GM19240 (cell line): ENCODE data around the gene DAPK2.

ENCODE experiments used
- DNase-seq: peaks from one replicate; pipeline ENCODE4 v3.0.0; 2011; ENCODE audit warnings: low spot score; ENCODE audit not compliant: insufficient read length

The DAPK2 gene

DNA sequence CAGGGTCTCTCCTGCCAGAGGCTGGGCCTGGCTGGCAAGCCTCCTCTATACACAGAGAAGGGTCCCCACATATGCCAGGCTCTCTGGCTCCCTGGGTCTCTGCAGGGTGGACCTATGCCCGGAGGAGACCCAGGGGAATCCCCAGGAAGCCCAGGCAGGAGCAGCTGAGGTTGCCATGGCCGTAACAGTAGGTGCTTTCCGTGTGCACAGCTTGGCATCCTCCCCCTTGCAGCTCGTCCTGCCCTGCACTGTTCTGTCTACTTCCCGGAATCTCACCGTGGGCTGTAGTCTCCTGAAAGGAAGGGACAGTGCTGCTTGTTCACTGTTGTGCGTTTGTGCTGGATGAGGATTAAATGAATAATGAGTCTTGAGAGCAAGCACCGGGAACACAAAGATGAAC, 47.8 kb downstream of the DAPK2 start:
- DNase-seq: no peak

DNA sequence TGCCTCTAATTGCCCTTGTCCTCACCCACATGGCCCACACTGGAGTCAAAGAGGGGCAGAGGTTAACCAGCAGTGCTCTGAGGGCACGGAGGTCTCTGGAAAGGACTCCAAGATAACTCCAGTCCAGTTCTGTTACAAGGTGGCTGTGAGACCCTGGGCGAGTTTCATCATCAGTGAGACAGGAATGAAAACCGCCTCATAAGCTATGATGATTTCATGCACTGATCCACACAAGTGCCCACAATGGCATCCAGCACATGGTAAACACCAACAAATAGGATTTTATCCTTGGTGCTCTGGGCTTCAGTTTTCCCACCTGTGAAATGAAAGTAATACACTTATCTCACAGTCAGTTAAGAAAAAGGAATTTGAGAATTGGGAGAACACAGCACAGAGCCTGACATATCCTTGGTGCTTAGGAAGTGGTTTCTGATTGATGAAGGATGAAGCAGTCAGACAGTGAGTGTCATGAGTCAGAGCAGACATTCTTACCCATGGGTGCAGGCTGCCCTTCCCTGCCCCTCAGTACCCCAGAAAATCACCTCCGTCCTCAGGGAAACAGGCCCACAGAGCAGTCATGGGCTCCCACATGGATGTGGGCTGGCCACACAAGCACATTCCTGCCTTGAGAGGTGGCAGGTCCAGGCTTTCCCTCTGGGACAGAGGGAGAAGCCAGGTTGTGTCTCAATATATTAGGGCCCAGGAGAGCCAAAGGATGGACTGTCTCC, 48.4 kb downstream of the DAPK2 start:
- no peak for DNase-seq

DNA sequence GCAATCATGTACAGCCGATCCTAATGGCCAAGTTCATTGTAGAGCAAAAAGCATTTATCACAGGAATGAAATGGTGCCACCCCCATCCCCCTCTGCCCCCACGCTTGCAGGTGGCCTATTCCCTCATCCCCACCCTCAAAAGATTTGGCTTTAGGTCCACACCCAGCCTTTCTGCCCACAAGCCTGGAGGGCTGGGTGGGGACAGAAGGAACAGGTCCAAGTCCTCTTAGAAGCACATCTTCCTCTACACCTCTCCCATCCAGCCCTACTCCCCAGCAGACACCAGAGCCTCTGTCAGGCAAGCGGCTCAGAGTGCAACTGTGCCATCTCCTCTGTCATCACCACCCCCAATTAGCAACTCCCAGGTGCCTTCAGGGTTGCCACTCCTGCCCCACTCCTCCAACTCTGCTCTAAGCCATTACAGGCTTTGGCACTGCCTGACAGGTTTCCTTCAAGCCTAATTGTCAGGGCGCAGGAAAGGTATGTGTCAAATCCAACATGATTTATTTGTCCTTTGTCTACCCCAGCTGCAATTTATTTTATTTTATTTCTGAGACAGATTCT, 49.4 kb downstream of the DAPK2 start:
- DNase-seq: no peak

DNA sequence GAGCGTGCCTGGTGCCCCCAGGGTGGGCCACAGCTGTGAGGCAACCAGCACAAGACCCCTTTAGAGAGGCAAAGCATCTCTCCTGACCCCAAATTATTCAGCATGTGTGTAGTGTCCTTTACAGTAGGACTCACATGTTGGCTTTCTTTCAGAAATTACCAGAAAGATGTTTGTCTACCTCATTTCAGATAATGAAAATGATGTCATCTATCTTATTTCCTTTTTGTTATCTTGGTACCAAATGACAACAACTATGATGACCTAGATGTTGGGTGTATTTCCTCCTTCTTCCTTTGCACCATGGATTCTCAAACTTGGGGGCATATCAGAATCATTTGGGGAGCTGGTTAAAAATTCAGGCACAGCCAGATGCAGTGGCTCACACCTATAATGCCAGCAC, 50.5 kb downstream of the DAPK2 start:
- no peak for DNase-seq

DNA sequence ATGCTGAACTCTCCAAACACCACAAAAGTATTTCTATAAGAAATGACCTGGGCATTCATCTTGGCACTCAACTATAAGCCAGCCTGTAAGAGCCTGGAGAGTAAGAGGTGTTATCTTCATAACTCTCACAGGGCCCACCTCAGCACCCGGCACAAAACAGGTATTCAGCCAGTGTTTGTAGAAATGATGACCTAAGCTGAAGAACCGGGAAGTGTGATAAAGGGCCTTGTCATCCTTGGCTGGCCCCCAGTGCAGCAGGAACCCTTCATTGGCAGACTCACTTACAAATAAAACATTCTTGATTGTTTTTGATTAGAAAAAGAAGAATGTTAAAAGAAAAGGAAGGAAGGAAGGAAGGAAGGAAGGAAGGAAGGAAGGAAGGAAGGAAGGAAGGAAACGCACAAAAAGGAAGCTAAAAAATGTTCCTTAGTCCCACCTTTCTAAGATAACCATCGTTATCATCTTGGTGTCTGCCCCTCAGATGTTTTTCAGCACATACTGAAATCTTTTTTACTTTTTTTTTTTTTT, 52.1 kb downstream of the DAPK2 start:
- DNase-seq: no peak

DNA sequence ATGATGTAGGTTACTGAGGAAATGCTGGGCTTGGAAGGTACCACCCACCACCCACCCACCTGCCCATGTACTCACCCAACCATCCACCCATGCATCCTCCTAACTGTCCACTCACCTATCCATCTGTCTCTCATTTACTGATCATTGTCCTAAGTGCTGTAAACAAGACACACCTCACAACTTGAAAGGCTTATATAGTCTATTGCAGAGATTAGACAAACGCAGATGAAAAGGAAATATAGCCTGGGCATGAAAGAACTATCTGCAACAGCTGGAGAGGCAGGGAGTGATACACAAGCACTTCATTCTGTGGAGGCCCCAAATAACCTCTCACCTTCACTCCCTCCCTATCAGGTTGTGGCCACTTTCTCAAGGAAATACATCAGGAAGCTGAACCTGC, 54.0 kb downstream of the DAPK2 start:
- no peak for DNase-seq

DNA sequence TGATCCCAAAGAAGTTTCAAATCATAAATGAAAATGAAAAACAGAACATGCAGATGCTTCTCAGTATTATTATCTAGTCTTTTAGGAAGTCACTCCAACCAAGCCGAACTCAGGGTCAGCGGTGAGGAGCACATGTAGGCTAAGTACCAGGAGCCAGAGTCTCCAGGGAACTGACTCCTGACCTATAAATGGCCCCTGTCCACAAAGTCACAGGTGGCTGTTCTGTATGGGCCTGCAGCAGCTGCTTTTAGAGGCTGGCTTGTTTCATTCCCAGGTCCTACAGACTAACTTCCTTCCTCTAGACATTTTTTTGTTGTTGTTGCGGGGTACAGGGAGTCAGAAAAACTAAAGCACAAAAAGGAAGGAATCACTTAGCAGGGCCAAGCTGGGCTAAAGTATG, 54.6 kb downstream of the DAPK2 start:
- no peak for DNase-seq

DNA sequence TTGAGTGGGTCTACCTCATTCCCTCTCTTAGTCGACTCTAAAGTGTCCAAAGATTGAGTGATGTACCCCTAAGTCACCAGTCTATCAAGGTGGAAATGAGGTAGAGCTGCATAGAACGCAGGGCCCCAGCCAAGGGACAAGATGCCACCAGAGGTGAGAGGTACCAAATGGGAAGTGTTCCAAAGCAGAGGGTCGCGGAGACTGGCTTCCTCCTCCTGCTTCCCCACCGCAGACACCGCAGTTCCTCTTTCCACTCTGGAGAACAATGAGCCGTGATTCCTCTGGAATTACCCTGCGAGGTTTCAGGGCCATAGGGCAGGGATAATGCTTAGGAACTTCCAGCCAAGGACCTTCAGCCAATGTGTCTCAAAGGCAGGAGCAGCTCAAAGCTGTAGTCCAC, 55.8 kb downstream of the DAPK2 start:
- no peak for DNase-seq

DNA sequence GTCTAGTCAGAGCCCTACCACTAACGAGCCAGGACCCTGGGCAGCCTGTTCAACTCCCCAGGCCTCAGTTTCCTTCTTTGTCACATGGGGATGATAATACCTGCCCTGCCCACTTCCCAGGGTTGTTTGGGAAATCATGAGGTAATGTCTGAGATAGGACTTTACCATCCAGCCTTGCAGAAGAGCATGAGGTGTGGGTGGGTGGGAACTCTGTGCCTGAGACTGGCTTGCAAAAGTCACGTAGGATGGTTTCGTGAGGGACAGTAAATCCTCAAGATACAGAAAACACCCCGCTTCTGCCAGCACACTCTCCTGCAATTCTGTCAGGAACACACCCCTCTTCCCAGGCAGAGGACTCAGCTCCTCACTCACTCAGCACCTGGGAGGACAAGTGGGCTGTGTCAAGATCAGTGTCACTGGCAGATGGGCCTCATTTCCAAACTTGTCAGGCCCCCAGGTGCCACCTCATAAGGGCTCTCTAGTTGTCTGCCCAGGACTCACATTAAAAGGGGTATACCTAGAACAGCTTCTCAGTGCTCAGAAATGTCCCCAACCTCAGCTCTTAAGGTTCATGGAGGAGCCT, 58.4 kb downstream of the DAPK2 start:
- DNase-seq: no peak

DNA sequence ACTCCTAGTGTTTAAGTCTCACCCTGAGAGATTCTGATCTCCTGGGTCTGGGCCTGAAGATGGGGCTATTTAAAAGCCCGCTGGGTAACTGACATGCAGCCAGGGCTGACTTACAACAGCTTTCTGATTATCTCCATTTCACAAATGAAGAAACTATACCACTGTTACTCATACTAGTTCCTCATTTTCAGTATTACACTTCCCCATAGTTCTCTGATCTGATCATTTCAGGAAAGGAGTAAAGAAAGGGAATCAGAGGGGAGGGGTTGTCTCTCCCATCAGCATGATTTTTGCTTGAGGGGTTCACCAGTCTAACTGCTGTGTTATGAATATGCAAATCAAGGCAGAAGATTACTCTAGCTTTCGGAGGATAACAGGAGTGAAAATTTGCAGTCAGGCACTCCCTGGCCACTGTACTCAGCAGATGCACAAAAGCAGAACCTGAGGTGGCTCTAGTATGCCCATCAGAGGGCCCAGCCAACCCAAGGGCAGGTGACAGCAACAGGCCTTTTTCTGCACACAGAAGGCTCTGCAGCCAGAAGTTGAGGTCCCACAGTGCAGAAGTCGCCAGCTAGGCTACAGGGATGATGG, 59.4 kb downstream of the DAPK2 start:
- DNase-seq: no peak

DNA sequence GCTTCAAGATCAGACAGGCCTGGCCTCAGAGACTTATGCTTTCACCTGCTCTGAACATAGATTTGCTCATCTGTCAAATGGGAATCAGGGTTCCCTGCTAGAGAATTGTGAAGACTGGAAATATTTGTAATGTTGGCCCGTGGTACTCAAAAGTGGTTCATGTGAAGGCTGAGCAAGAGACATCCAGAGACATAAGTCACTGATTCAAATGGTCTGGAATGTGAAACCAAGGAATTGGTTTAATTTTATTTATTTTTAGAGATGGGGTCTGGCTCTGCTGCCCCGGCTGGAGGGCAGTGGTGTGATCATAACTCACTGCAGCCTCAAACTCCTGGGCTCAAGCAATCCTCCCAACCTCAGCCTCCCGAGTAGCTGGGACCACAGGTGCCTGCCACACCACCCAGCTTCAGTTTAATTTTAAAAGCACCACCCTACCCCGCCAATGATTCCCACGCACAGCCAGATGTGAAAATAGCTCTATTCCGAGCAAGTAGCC, 60.1 kb downstream of the DAPK2 start:
- no peak for DNase-seq

DNA sequence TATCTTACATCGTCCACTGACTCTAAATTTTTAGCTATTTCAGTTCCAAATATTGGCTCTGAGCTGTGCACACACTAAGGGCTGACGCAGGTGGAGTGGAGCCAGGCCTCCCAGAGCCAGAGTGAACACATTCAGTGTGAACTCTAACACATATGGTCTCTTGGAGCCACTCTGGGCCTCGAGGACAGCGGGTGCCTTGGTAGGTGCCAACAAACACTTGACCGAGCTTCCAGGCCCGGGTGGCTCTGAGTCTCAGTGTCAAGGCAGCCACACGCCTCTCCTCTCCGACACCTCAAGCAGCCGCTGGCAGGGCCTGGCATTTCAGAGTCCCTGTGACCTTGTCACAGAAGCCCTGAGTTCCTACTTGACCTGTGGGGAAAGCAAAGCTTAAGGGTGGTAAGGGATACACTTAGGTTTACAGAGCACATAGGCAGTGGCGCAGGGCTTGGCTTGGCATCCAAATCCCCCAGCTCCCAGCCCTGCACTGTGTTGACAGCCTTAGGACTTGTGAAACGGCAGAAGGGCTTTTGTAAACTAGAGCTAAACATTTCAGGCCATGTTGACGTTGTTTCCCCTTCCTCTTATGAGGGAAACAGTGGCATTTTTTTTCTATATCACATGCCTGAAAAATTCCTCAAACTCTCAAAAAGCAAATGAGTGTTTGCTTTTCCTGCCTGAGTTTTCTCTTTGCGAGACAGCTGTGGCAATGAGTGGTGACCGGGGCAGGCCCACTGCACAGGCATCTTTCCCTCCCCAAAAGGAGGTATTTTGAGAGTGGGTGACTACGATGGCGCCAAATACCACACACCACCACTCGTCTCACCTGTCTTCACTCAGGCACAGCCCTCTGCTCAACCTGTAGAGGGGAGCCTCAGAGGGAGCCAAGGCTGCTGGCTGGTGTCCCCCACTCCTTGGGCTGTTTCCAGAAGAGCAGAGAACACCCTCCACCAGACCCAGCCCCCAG, 60.8 kb downstream of the DAPK2 start:
- DNase-seq: no peak

DNA sequence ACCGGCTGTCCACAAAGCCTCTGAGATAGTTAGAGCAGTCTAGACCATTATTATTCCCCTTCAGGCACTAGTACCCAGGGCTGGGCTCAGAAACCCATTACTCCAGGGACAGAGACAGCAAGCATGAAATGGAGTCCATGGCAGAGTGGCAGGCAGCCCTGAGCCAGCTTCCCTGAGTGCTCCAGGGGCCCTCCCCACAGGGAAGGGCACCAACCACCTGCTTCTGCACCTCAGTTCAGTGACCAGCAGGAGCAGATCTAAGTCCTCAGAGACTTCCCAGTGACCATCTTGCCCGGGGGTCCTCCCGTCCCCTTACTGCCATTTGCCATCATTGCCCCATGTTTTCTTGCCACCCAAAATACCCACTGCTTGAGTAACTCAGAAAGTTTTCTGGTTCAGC, 62.0 kb downstream of the DAPK2 start:
- no peak for DNase-seq

DNA sequence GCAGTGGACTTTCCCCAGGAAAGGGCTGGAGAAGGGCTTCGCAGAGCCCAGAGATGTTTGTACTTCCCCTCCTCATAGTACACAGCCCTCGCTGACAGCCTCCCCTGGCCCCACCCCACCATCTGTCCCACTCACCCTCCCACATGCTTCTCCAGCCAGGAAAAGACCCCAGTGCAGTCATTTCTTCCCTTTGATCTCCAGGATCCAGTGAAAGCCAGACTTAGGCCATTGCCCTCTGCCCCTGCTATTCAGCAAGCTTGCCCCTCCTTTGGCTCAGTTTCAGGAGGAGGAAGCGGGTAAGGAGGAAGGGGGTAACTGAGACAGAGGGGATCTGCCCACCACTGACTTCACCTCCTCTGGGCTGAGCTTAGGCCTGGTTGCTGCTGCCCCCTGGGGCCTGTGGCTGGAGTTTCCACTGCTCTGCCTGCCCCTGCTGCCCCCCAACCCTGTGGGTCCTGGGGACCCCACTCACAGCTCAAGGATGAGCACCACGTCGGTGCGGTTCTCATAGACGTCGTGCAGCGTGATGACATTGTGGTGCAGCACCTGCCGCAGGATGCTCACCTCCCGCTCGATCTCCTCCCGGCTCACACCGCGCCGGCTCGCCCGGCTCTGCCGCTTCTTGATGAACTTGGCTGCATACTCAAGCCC, 63.1 kb downstream of the DAPK2 start:
- DNase-seq: no peak

DNA sequence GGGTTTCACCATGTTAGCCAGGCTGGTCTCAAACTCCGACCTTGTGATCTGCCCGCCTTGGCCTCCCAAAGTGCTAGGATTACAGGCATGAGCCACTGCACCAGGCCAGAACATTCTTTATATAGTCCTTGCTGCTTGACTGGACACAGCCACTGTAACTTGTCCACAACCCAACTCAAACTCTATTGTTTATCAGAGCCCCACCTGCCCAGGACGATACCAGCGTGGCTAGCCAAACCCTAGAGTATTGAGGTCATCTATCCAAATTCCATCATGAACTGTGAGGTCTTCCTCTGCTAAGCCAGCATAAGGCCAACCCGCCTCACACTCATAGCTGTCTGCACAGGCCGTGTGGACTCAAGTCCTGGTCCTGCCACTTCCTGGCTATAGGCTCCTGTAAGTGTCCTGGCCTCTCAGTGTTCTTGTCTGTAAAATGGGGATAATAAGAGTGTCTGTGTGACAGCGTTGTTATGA, 63.9 kb downstream of the DAPK2 start:
- DNase-seq: no peak

DNA sequence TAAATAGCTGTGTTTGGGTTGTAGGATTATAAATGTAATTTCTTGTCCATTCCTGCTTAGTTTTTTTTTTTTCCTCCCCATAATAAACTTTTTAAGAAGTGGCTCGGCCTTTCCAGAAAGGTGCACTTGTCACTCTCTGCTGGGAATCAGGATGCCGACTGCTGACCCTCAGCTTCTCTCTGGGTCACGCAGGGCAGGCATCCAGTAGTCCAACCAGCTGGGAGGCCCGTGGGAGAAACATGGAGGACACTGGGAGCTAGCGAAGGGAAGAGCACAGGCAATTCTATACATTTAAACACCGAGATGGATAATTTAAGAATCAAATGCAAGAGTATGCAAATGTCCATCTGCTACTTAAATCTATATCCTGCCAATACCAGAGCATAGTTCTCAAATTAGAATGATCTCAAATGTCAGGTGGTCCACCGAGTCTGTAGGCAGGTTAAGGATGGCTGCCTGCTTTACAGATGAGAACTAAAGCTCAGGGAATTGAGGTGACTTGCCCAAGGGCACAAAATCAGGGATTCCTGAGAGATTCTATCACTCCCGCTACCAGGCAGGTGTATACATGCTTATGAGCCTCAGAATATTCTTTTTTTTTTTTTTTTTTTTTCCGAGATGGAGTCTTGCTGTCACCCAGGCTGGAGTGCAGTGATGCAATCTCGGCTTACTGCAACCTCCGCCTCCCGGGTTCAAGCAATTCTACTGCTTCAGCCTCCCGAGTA, 64.5 kb downstream of the DAPK2 start:
- no peak for DNase-seq

DNA sequence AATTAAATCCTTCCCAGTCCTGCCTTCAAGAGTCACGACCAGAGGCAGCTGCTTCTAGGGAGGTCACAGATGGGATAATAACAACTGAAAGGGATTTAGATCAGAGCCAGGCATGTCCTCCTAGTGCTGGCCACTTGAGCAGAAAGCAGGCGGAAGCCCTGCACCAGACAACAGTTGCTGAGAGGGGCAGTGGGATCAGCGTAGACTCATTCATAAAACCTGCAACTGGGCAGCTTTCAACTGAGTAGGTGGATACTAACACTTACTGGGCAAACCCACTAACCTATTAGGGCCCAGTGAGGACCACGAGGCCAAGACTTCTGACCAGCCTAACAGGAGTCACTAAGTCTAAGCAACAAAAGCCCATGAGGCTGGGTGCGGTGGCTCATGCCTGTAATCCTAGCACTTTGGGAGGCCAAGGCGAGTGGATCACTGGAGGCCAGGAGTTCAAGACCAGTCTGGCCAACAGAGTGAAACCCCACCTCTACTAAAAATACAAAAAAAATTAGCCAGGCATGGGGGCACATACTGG, 67.0 kb downstream of the DAPK2 start:
- DNase-seq: no peak

DNA sequence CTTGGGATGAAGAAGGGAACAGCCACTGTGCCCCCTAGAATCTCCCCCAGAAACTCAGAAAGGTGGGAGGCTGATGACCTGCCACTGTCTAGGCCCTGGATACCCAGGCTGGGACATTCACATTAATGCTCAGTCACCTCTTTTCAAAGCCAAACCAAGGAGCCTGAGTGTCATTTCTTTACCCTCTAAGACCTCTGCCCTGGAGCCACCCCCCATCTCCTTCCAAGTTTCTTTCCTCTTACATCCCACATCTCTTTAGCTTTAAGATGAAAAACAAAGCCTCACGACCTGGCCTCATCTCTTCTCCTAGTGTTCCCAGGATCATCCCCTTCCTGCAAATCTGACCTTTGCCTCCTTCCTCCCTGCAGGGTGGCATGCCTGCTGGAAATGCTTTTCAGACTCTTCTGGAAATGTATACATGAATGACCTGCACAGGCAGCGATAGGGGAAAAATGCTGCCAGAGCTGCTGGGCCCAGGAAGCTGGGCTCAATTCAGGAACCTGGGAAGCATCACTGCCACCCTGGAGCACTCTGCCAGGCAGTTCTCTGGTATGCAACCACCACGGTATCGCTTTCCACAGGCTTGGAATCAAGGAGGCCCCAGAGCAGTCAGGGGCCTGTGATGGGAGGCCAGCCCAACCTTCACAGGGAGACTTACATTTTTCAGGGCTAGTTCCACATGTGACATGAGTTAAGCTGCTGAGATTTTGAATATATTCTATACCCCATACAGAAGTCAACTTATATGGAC, 67.6 kb downstream of the DAPK2 start:
- no peak for DNase-seq

DNA sequence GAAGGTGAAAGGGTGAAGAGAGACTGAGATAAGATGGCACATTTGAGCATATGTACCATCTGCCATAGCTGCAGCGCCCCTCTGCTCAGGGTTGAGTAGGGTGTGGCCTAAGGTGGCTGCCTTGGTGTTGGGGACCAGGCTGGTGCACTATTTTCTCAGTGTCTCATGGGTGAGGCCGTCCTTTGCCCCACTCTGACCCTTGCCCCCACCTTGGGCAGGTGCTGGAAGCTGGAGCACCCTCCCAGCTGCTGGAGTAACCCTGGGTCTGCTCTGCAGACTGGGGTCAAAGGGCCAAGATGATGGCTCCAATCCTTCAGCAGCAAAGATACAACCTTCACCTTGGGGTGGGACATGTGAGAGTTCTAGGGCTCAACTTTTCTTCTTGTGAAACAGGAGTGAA, 69.2 kb downstream of the DAPK2 start:
- no peak for DNase-seq
